Liver (tissue), 3 donors: ENCODE measurements around the gene ZNF217.
"Not testable (repeated sequence)": the region's sequence is repeated elsewhere in the genome, so short reads cannot be mapped to it uniquely, and the experiment has no call there.

Source experiments
- ATF3 ChIP-seq: IDR thresholded peaks from 2 replicates; pipeline ENCODE4 v1.6.1; 2016; ENCODE audit warnings: antibody characterized with exemption
- CTCF ChIP-seq: fragments of 150-350 bp; IDR thresholded peaks from 2 replicates; pipeline ENCODE4 v1.5.1; 2017; ENCODE audit warnings: improper control_type of control experiment, low read depth, low read length; ENCODE audit not compliant: missing input control
- EGR1 ChIP-seq, 2 donors: IDR thresholded peaks; 2 replicates each; pipeline ENCODE4 v1.6.1; 2016 to 2018; ENCODE audit warnings: antibody characterized with exemption in 2 of 2, low read depth in 2 of 2
- HNF4G ChIP-seq: IDR thresholded peaks from 2 replicates; pipeline ENCODE4 v1.6.1; 2016; ENCODE audit warnings: antibody characterized with exemption
- JUND ChIP-seq, 2 donors: IDR thresholded peaks; 2 replicates each; pipeline ENCODE4 v1.6.1; 2016; ENCODE audit warnings: antibody characterized with exemption in 2 of 2
- MAX ChIP-seq: IDR thresholded peaks from 2 replicates; pipeline ENCODE4 v1.6.1; 2016; ENCODE audit warnings: antibody characterized with exemption
- REST ChIP-seq: IDR thresholded peaks from 2 replicates; pipeline ENCODE4 v1.6.1; 2016; ENCODE audit warnings: antibody characterized with exemption, mild to moderate bottlenecking
- RXRA ChIP-seq, 2 donors: IDR thresholded peaks; 2 replicates each; pipeline ENCODE4 v1.6.1; 2017 to 2018; ENCODE audit warnings: antibody characterized with exemption in 2 of 2, mild to moderate bottlenecking in 1 of 2
- SP1 ChIP-seq: IDR thresholded peaks from 2 replicates; pipeline ENCODE4 v1.6.1; 2018; ENCODE audit warnings: antibody characterized with exemption, mild to moderate bottlenecking
- YY1 ChIP-seq: IDR thresholded peaks from 2 replicates; pipeline ENCODE4 v1.6.1; 2016; ENCODE audit warnings: antibody characterized with exemption, mild to moderate bottlenecking
- ZBTB33 ChIP-seq: IDR thresholded peaks from 2 replicates; pipeline ENCODE4 v1.6.1; 2016; ENCODE audit warnings: antibody characterized with exemption
- donor health status: healthy.
- donor health status: healthy.

- not testable (repeated sequence) for TF ChIP-seq CTCF; RXRA (IDR thresholded peaks at IDR 0.05); SP1; JUND (IDR thresholded peaks at IDR 0.05); EGR1 (IDR thresholded peaks at IDR 0.05; ENCODE audit: low read depth in 2 of 2); MAX; HNF4G; ATF3; ZBTB33; REST; YY1
Observed at GRCh38 chr20:53585004-53585569, 8.6 kb downstream of the ZNF217 start.
